Left lung (tissue), 10 donors: ENCODE measurements around the gene ZNF646. TPM values are rescaled to one million over a fixed set of nuclear protein-coding genes. Genes with fewer than 3 reads are reported as not detected.

Experiments used
- ATAC-seq: fragments of 200-7000 bp; cut with Tn5 transposase; one replicate; pipeline ENCODE4 v1.9.1; 2020; ENCODE audit warnings: moderate library complexity
- DNase-seq, 4 donors: peaks; one replicate each; pipeline ENCODE4 v3.0.0-alpha.2; 2013 to 2020
- H3K27ac ChIP-seq, 2 donors: fragments of 200-600 bp; sonication (generic) in 1 of 2; one replicate each; pipeline versions ENCODE4 v1.5.0 to v1.8.0; 2020 to 2021
- H3K27me3 ChIP-seq, 2 donors: fragments of 200-600 bp; sonication (generic) in 1 of 2; one replicate each; pipeline versions ENCODE4 v1.5.0 to v1.8.0; 2020 to 2021
- H3K36me3 ChIP-seq, 2 donors: fragments of 200-600 bp; sonication (generic) in 1 of 2; one replicate each; pipeline versions ENCODE4 v1.5.0 to v1.8.0; 2020 to 2021
- H3K4me1 ChIP-seq, 2 donors: fragments of 200-600 bp; one replicate each; pipeline ENCODE4 v1.8.0; 2021
- H3K4me3 ChIP-seq, 2 donors: fragments of 200-600 bp; sonication (generic) in 1 of 2; one replicate each; pipeline versions ENCODE4 v1.5.0 to v1.8.0; 2020 to 2021; ENCODE audit warnings: mild to moderate bottlenecking in 1 of 2
- H3K9me3 ChIP-seq, 2 donors: fragments of 200-600 bp; sonication (generic) in 1 of 2; one replicate each; pipeline versions ENCODE4 v1.5.0 to v1.8.0; 2020 to 2021
- CTCF ChIP-seq, 2 donors: fragments of 200-600 bp; sonication (generic) in 1 of 2; IDR thresholded peaks; one replicate each; pipeline versions ENCODE4 v1.5.0 to v1.8.0; 2021; ENCODE audit warnings: antibody characterized with exemption in 2 of 2
- intact Hi-C, 2 donors: fragments of 100-400 bp; cut with DNase I; formaldehyde crosslinking; loops; one replicate each; pipeline versions ENCODE4 v1.11.2 to v1.14.2; 2022
- polyA plus RNA-seq, 6 donors: library from polyadenylated mRNA; unstranded; fragments of 120-200 nt; gene quantifications; one replicate each; pipeline ENCODE4 v1.2.1, GENCODE V29; 2013; ENCODE audit not compliant: insufficient read length in 6 of 6
- total RNA-seq, 2 donors: library from RNA; stranded (reverse); fragmentation: NEBNext Ultra II Directional; extraction: Animal tissue kit (Norgen Biotek cat#: 25700); gene quantifications; one replicate each; pipeline ENCODE4 v1.2.1, GENCODE V29; 2021
- donor health status: DM: no; HTN: yes; CAD: no.
- donor health status: DM: no; HTN: no; CAD: no.

The ZNF646 gene
- total and polyA plus RNA-seq, 8 donors = 11.3 to 18.1 (median 13.9) TPM

- no peak overlapping the region for H3K27ac ChIP-seq
- H3K4me3 ChIP-seq = peak overlapping the region in 1 of 2 donors; percentile 42
- H3K4me1 ChIP-seq = peaks cover 12 to 66% of the 10 kb centered on the region in 2 donors
- no peak for TF ChIP-seq CTCF (IDR thresholded peaks at IDR 0.05)
- H3K27me3 ChIP-seq = peaks cover 0 to 8% of the 10 kb centered on the region in 2 donors
- H3K36me3 ChIP-seq = peaks cover 0 to 35% of the 10 kb centered on the region in 2 donors
- peak in 1 of 4 donors; percentile 63 for DNase-seq
- H3K9me3 ChIP-seq = no peaks in the 10 kb centered on the region
- ATAC-seq = no peak
- intact Hi-C loops = no loop called here
Observed at GRCh38 chr16:31133046-31133501, 58.9 kb downstream of the ZNF646 start.

Other genes starting within 250 kb of the ZNF646 start
- gene BCL7C, start 180.3 kb upstream of the ZNF646 start, total RNA-seq = 10 to 100 TPM; 25.8 to 29.3 TPM
- gene BCL7C, start 180.3 kb upstream of the ZNF646 start, polyA plus RNA-seq = 10 to 100 TPM; 36.0 to 50.5 (median 46.5) TPM
- gene CTF1, start 177.8 kb upstream of the ZNF646 start, total RNA-seq = 1 to 10 TPM; 4.5 to 7.9 TPM
- 10 to 100 TPM in 2 of 6 donors, 1 to 10 TPM in 4; 8.8 to 10.5 (median 9.3) TPM for gene CTF1, start 177.8 kb upstream of the ZNF646 start, polyA plus RNA-seq
- 10 to 100 TPM; 11.2 to 18.7 TPM for gene FBXL19, start 150.8 kb upstream of the ZNF646 start, total RNA-seq
- 10 to 100 TPM; 13.8 to 26.8 (median 20.9) TPM for gene FBXL19, start 150.8 kb upstream of the ZNF646 start, polyA plus RNA-seq
- 10 to 100 TPM; 20.7 to 23.2 TPM for gene ORAI3, start 125.4 kb upstream of the ZNF646 start, total RNA-seq
- gene ORAI3, start 125.4 kb upstream of the ZNF646 start, polyA plus RNA-seq = 10 to 100 TPM; 16.9 to 20.7 (median 18.6) TPM
- gene SETD1A, start 116.7 kb upstream of the ZNF646 start, total RNA-seq = 10 to 100 TPM; 12.1 to 16.4 TPM
- gene SETD1A, start 116.7 kb upstream of the ZNF646 start, polyA plus RNA-seq = 10 to 100 TPM; 14.7 to 21.5 (median 15.3) TPM
- 10 to 100 TPM; 25.9 to 28.4 TPM for gene HSD3B7, start 89.2 kb upstream of the ZNF646 start, total RNA-seq
- gene HSD3B7, start 89.2 kb upstream of the ZNF646 start, polyA plus RNA-seq = 1 to 10 TPM; 3.9 to 5.1 (median 4.5) TPM
- gene STX1B, start 63.8 kb upstream of the ZNF646 start, total RNA-seq = under 1 TPM; 0.47 to 0.50 TPM
- gene STX1B, start 63.8 kb upstream of the ZNF646 start, polyA plus RNA-seq = under 1 TPM; 0.24 to 0.85 (median 0.60) TPM
- gene STX4, start 40.9 kb upstream of the ZNF646 start, total RNA-seq = 10 to 100 TPM; 65.4 to 84.8 TPM
- 10 to 100 TPM; 37.7 to 47.6 (median 42.0) TPM for gene STX4, start 40.9 kb upstream of the ZNF646 start, polyA plus RNA-seq
- gene ZNF668, start 182 bp upstream of the ZNF646 start, total RNA-seq = 10 to 100 TPM; 11.8 to 12.2 TPM
- gene ZNF668, start 182 bp upstream of the ZNF646 start, polyA plus RNA-seq = 1 to 10 TPM; 3.8 to 5.9 (median 5.4) TPM
- 1 to 10 TPM; 1.9 to 2.9 TPM for gene PRSS53, start 14.5 kb downstream of the ZNF646 start, total RNA-seq
- gene PRSS53, start 14.5 kb downstream of the ZNF646 start, polyA plus RNA-seq = 1 to 10 TPM in 5 of 6 donors, under 1 TPM in 1; 0.96 to 2.9 (median 2.2) TPM
- gene VKORC1, start 20.4 kb downstream of the ZNF646 start, total RNA-seq = 100 to 1,000 TPM in 1 of 2 donors, 10 to 100 TPM in 1; 76.4 to 102 TPM
- gene VKORC1, start 20.4 kb downstream of the ZNF646 start, polyA plus RNA-seq = 10 to 100 TPM; 62.0 to 66.5 (median 63.6) TPM
- 10 to 100 TPM; 36.1 to 43.8 TPM for gene BCKDK, start 34.0 kb downstream of the ZNF646 start, total RNA-seq
- 10 to 100 TPM; 32.8 to 40.9 (median 38.9) TPM for gene BCKDK, start 34.0 kb downstream of the ZNF646 start, polyA plus RNA-seq
- 10 to 100 TPM; 49.8 to 55.0 TPM for gene KAT8, start 43.2 kb downstream of the ZNF646 start, total RNA-seq
- 10 to 100 TPM; 59.6 to 74.6 (median 63.9) TPM for gene KAT8, start 43.2 kb downstream of the ZNF646 start, polyA plus RNA-seq
- 100 to 1,000 TPM in 1 of 2 donors, 10 to 100 TPM in 1; 61.2 to 129 TPM for gene PRSS8, start 61.3 kb downstream of the ZNF646 start, total RNA-seq
- gene PRSS8, start 61.3 kb downstream of the ZNF646 start, polyA plus RNA-seq = 100 to 1,000 TPM in 5 of 6 donors, 10 to 100 TPM in 1; 98.0 to 123 (median 107) TPM
- 1 to 10 TPM; 4.8 to 5.8 TPM for gene PRSS36, start 75.6 kb downstream of the ZNF646 start, total RNA-seq
- gene PRSS36, start 75.6 kb downstream of the ZNF646 start, polyA plus RNA-seq = 1 to 10 TPM in 5 of 6 donors, under 1 TPM in 1; 0.70 to 3.3 (median 1.9) TPM
- 100 to 1,000 TPM; 180 to 259 TPM for gene FUS, start 105.7 kb downstream of the ZNF646 start, total RNA-seq
- 100 to 1,000 TPM; 663 to 829 (median 794) TPM for gene FUS, start 105.7 kb downstream of the ZNF646 start, polyA plus RNA-seq
- 10 to 100 TPM; 46.4 to 59.8 TPM for gene PYCARD, start 128.3 kb downstream of the ZNF646 start, total RNA-seq
- gene PYCARD, start 128.3 kb downstream of the ZNF646 start, polyA plus RNA-seq = 10 to 100 TPM; 13.2 to 21.9 (median 15.5) TPM
- gene TRIM72, start 139.7 kb downstream of the ZNF646 start, total RNA-seq = under 1 TPM; 0.06 to 0.08 TPM
- gene TRIM72, start 139.7 kb downstream of the ZNF646 start, polyA plus RNA-seq = under 1 TPM; 0.14 to 0.24 (median 0.18) TPM
- gene PYDC1, start 142.7 kb downstream of the ZNF646 start, total RNA-seq = not detected
- gene PYDC1, start 142.7 kb downstream of the ZNF646 start, polyA plus RNA-seq = not detected
- 10 to 100 TPM; 44.5 to 91.3 TPM for gene ITGAM, start 185.6 kb downstream of the ZNF646 start, total RNA-seq
- 1 to 10 TPM; 2.3 to 5.1 (median 3.2) TPM for gene ITGAM, start 185.6 kb downstream of the ZNF646 start, polyA plus RNA-seq